Fibroblast of lung (primary cell): ENCODE results near the gene AMBRA1. TPM values are rescaled to one million over a fixed set of nuclear protein-coding genes. Genes with fewer than 3 reads are reported as not detected.
A peak's percentile ranks its signal among the peaks of the same experiment; 100 is the strongest.

Experiments used
- DNase-seq, 2 donors: peaks; one replicate each; pipeline versions ENCODE4 v3.0.0 to v3.0.0-alpha.2; 2010; ENCODE audit warnings: low read depth in 2 of 2
- H2AFZ ChIP-seq: 2 replicates; pipeline ENCODE4 v1.5.1; 2012; ENCODE audit warnings: low read length, control low read depth, inconsistent platforms
- H3K27ac ChIP-seq: 2 replicates; pipeline ENCODE4 v1.5.1; 2011; ENCODE audit warnings: low read length, control low read depth; ENCODE audit not compliant: insufficient read depth
- H3K27me3 ChIP-seq: 2 replicates; pipeline ENCODE4 v1.5.1; 2011; ENCODE audit warnings: mild to moderate bottlenecking, low read length; ENCODE audit not compliant: control insufficient read depth, insufficient read depth
- H3K36me3 ChIP-seq: 2 replicates; pipeline ENCODE4 v1.5.1; 2011; ENCODE audit warnings: low read length; ENCODE audit not compliant: control insufficient read depth, insufficient read depth
- H3K4me1 ChIP-seq: 2 replicates; pipeline ENCODE4 v1.5.1; 2011; ENCODE audit warnings: low read length; ENCODE audit not compliant: control insufficient read depth, insufficient read depth; ENCODE audit errors: extremely low read depth
- H3K4me2 ChIP-seq: 2 replicates; pipeline ENCODE4 v1.5.1; 2011; ENCODE audit warnings: low read length, control low read depth; ENCODE audit not compliant: insufficient read depth; ENCODE audit errors: extremely low read depth
- H3K4me3 ChIP-seq, 4 experiments: fragments of 200-600 bp in 1 of 4; sonication (generic) in 1 of 4; replicated peaks in 1 of 4; 2 replicates each; pipeline ENCODE4 v1.5.1; 2011 to 2016; ENCODE audit warnings: low read length in 4 of 4, low read depth in 3 of 4, mild to moderate bottlenecking in 3 of 4, control low read depth in 2 of 4, inconsistent platforms in 1 of 4, mixed read lengths in 1 of 4; ENCODE audit not compliant: insufficient read depth in 1 of 4; ENCODE audit errors: control extremely low read depth in 1 of 4
- H3K79me2 ChIP-seq: 2 replicates; pipeline ENCODE4 v1.5.1; 2012; ENCODE audit warnings: mild to moderate bottlenecking, low read length, inconsistent platforms; ENCODE audit not compliant: control insufficient read depth, insufficient read depth
- H3K9ac ChIP-seq: 2 replicates; pipeline ENCODE4 v1.5.1; 2011; ENCODE audit warnings: mild to moderate bottlenecking, low read length, control low read depth; ENCODE audit not compliant: insufficient read depth
- H3K9me3 ChIP-seq: 2 replicates; pipeline ENCODE4 v1.5.1; 2012; ENCODE audit warnings: low read depth, low read length; ENCODE audit not compliant: control insufficient read depth, insufficient read depth
- H4K20me1 ChIP-seq: 2 replicates; pipeline ENCODE4 v1.5.1; 2011; ENCODE audit warnings: low read length; ENCODE audit not compliant: control insufficient read depth, insufficient read depth; ENCODE audit errors: extremely low read depth
- EZH2 ChIP-seq: IDR thresholded peaks from 2 replicates; pipeline ENCODE4 v1.5.1; 2012; ENCODE audit warnings: low read length, control low read depth, mild to moderate bottlenecking; ENCODE audit errors: missing control alignments
- polyA plus RNA-seq, 2 donors: library from polyadenylated mRNA; depleted of rRNA in 1 of 2; stranded (reverse) in 1 of 2; unstranded in 1 of 2; fragments of >200 nt; gene quantifications; 2 replicates each; pipeline ENCODE4 v1.2.1, GENCODE V29; 2011 to 2012; ENCODE audit warnings: missing spikeins in 1 of 2
- total RNA-seq: library from RNA; depleted of rRNA; stranded (reverse); fragments of >200 nt; gene quantifications from 2 replicates; pipeline ENCODE4 v1.2.1, GENCODE V29; 2014
- TF ChIP-seq, protein P1 (sequence below), 2 donors: IDR thresholded peaks in 1 of 2; conservative IDR thresholded peaks in 1 of 2; 1 replicate in 1 of 2; 2 replicates in 1 of 2; pipeline ENCODE4 v1.5.1; 2011 to 2012; ENCODE audit warnings: low read length in 2 of 2, control low read depth in 1 of 2, inconsistent platforms in 1 of 2, low read depth in 1 of 2, mild to moderate bottlenecking in 1 of 2

AMBRA1 gene
- total and polyA plus RNA-seq, 2 donors (not counting 1 experiment from before 2014, with no cell fraction given): 8.3 to 23.3 TPM

DNA sequence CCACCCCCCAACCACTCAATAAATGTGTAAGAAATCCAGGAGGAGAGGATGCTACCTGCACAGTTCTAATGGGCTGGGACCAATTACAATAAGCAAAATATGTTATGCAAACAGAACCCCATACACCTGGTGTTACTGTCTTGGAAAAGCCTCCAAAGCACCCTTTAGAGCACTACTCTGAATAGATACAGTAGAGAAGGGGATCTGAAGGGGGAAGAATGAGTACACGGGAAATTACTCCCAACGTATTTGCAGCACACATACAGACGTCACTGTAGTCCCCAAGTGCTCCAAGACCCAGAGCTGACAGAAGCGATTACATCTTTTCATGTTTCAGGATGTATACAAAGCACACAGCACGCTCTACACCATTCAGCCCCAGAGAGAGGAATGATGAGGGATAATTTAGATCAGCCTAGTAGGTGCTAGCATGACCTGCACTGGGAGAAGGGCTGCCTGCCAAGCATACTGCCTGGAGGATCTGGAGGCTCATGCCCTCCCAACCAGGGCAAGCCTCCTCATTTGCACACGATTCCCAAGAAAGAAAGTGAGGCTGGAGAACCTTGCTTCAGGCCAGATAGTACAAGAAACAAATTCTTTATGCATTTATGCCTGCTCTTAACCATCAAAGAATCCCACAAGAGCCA lies 63.8 kb downstream of the AMBRA1 start:
- Histone ChIP-seq H3K9me3 (no peaks in the 10 kb centered on the region), H3K36me3 (no peaks in the 10 kb centered on the region), H3K4me3 (no peak overlapping the region), H3K4me1 (no peaks in the 10 kb centered on the region), H3K4me2 (no peak overlapping the region), H3K79me2 (peaks cover 14% of the 10 kb centered on the region), H2AFZ (no peak overlapping the region), H3K27me3 (no peaks in the 10 kb centered on the region), H3K9ac (no peak overlapping the region), H3K27ac (no peak overlapping the region), H4K20me1 (no peaks in the 10 kb centered on the region)
- TF ChIP-seq EZH2: no peak
- TF ChIP-seq, protein P1, sequence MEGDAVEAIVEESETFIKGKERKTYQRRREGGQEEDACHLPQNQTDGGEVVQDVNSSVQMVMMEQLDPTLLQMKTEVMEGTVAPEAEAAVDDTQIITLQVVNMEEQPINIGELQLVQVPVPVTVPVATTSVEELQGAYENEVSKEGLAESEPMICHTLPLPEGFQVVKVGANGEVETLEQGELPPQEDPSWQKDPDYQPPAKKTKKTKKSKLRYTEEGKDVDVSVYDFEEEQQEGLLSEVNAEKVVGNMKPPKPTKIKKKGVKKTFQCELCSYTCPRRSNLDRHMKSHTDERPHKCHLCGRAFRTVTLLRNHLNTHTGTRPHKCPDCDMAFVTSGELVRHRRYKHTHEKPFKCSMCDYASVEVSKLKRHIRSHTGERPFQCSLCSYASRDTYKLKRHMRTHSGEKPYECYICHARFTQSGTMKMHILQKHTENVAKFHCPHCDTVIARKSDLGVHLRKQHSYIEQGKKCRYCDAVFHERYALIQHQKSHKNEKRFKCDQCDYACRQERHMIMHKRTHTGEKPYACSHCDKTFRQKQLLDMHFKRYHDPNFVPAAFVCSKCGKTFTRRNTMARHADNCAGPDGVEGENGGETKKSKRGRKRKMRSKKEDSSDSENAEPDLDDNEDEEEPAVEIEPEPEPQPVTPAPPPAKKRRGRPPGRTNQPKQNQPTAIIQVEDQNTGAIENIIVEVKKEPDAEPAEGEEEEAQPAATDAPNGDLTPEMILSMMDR (conservative IDR thresholded peaks at IDR 0.05 in 1 of 2, IDR thresholded peaks at IDR 0.05 in 1 of 2; ENCODE audit: low read depth in 1 of 2, low read length in 2 of 2): no peak
- no peak for DNase-seq

DNA sequence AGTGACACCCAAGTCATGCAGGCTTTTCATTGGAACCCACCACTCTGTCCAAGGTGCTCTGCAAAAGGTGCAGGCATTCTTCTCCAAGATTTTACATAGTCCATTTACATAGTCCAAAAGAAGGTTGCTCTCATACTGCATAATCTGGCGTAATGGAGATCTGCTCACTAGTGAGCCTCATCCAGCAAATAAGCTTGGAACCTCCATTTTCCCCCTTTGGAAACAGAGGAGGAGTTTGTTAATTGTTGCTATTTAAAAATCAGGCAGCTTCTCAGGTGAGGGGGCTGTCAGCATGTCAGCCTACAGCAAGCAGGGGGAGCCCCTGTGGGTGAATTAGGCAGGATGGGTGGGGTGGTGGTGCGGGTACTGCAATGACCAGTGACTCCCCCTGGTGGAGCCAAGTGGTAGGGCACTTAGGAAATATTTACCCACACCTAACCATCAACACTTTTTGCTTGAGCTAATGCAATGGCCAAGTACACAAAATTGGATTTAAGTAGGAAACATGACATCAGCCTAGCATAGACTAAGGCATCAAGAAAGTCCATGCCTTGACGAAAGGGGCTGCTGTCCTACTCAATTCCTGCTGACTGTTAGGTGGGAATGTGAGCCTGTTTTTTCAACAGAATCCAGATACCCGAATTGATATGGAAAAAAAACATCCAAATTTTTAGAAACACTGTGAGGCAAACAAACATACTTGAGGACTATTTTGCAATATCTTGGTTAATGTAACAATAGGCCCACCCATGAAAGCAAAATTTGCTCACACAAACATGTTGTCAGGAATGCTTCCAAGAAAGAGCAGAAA lies 64.5 kb downstream of the AMBRA1 start:
- no peak overlapping the region for H3K9ac ChIP-seq
- no peak overlapping the region for H3K4me3 ChIP-seq
- no peak overlapping the region for H3K4me2 ChIP-seq
- no peaks in the 10 kb centered on the region for H3K9me3 ChIP-seq
- H4K20me1 ChIP-seq: no peaks in the 10 kb centered on the region
- no peaks in the 10 kb centered on the region for H3K36me3 ChIP-seq
- no peaks in the 10 kb centered on the region for H3K27me3 ChIP-seq
- peaks cover 7% of the 10 kb centered on the region for H3K79me2 ChIP-seq
- no peak overlapping the region for H2AFZ ChIP-seq
- no peak overlapping the region for H3K27ac ChIP-seq
- no peak for TF ChIP-seq EZH2
- TF ChIP-seq, protein P1 (conservative IDR thresholded peaks at IDR 0.05 in 1 of 2, IDR thresholded peaks at IDR 0.05 in 1 of 2; ENCODE audit: low read depth in 1 of 2, low read length in 2 of 2): peak; percentile 97
- DNase-seq: peak; percentile 42 to 66
- no peaks in the 10 kb centered on the region for H3K4me1 ChIP-seq

DNA sequence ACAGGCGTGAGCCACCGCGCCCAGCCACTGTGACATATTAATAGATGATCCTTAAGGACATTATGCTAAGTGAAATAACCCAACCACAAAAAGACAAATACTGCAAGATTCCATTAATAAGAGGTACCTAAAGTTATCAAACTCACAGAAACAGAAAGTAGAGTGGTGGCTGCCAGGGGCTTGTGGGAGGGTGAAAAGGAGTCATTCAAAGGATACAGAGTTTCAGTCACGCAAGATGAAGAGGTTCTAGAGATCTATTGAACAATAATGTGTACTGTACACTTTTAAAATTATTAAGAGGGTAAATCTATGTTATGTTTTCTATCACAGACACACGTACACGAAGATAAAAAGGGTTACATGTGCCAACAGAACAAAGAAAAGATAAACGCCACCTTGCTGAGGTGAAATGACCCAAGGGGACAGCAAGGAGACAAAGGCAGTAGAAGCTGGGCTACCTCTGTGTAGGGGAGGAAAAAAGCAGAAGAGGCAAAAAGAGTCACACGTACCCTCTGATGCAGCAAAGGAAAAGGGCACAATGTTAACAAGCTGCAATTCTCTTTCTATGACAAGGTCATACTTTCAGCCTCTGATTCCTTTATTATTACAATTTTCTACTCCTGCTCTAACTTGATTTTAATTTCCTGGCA lies 65.3 kb downstream of the AMBRA1 start:
- Histone ChIP-seq H3K27me3 (no peaks in the 10 kb centered on the region), H3K79me2 (peaks cover 6% of the 10 kb centered on the region), H3K9ac (no peak overlapping the region), H3K4me2 (no peak overlapping the region), H3K27ac (no peak overlapping the region), H3K4me3 (no peak overlapping the region), H4K20me1 (no peaks in the 10 kb centered on the region), H3K36me3 (no peaks in the 10 kb centered on the region), H2AFZ (no peak overlapping the region), H3K9me3 (no peaks in the 10 kb centered on the region), H3K4me1 (no peaks in the 10 kb centered on the region)
- TF ChIP-seq, protein P1 (conservative IDR thresholded peaks at IDR 0.05 in 1 of 2, IDR thresholded peaks at IDR 0.05 in 1 of 2; ENCODE audit: low read depth in 1 of 2, low read length in 2 of 2): no peak
- TF ChIP-seq EZH2: no peak
- no peak for DNase-seq
